HCT116 (cell line): Measurements from ENCODE around the gene RPL35.

Source experiments
- CEBPB ChIP-seq: IDR thresholded peaks from 2 replicates; pipeline ENCODE4 v1.6.1; 2012; ENCODE audit warnings: low read depth
- POLR2A ChIP-seq: IDR thresholded peaks from 2 replicates; pipeline ENCODE4 v1.7.0; 2011; ENCODE audit warnings: borderline replicate concordance; ENCODE audit not compliant: insufficient read depth, insufficient read length; ENCODE audit errors: extremely low read depth
- POLR2AphosphoS5 ChIP-seq: IDR thresholded peaks from 2 replicates; pipeline ENCODE4 v1.6.1; 2011; ENCODE audit warnings: mild to moderate bottlenecking, low read depth, low read length, moderate library complexity
- RAD21 ChIP-seq: IDR thresholded peaks from 2 replicates; pipeline ENCODE4 v1.6.1; 2012; ENCODE audit warnings: low read depth, mild to moderate bottlenecking
- SIN3A ChIP-seq: IDR thresholded peaks from 2 replicates; pipeline ENCODE4 v1.6.1; 2012; ENCODE audit warnings: low read depth
- SP1 ChIP-seq: IDR thresholded peaks from 2 replicates; pipeline ENCODE4 v1.6.1; 2012; ENCODE audit warnings: low read depth
- ZNF274 ChIP-seq: fragments of 200-500 bp; sonication (Bioruptor generic); IDR thresholded peaks from 2 replicates; pipeline ENCODE4 v1.6.1; 2014; ENCODE audit warnings: mild to moderate bottlenecking, low read depth, low read length, inconsistent platforms
- TF ChIP-seq, protein P1 (sequence below), 3 experiments: fragments of 200-600 bp in 1 of 3; sonication (generic) in 1 of 3; IDR thresholded peaks in 2 of 3; conservative IDR thresholded peaks in 1 of 3; 2 replicates each; pipeline ENCODE4 v1.5.1; 2012 to 2017; ENCODE audit warnings: low read depth in 2 of 3, low read length in 2 of 3, antibody characterized with exemption in 1 of 3, borderline replicate concordance in 1 of 3, control low read depth in 1 of 3, mild to moderate bottlenecking in 1 of 3, mixed read lengths in 1 of 3, mixed run types in 1 of 3, moderate library complexity in 1 of 3; ENCODE audit not compliant: insufficient read depth in 1 of 3

DNA sequence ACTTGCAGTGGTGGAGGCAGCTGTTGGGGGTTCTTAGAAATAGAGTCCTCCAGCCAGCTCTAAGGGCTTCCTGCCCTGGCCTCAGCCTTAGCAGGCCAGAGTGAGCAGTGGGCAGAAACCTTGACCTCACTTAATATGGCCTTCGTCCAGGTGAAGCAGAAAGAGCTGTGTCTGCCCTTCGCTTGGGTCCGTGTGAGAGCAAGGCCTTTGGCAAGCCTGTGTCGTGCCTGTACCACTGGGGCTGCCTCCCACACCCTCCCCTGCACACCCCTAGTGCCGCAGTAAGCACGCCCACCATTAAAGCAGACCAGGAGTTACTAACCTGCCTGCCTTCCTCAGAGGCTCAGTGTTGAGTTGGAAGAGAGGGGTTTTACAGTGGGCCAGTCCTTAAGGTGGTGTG is 13.7 kb upstream of the RPL35 start:
- TF ChIP-seq SIN3A (no peak), POLR2AphosphoS5 (no peak), RAD21 (no peak), CEBPB (no peak), SP1 (no peak), POLR2A (no peak), ZNF274 (no peak)
- TF ChIP-seq, protein P1, sequence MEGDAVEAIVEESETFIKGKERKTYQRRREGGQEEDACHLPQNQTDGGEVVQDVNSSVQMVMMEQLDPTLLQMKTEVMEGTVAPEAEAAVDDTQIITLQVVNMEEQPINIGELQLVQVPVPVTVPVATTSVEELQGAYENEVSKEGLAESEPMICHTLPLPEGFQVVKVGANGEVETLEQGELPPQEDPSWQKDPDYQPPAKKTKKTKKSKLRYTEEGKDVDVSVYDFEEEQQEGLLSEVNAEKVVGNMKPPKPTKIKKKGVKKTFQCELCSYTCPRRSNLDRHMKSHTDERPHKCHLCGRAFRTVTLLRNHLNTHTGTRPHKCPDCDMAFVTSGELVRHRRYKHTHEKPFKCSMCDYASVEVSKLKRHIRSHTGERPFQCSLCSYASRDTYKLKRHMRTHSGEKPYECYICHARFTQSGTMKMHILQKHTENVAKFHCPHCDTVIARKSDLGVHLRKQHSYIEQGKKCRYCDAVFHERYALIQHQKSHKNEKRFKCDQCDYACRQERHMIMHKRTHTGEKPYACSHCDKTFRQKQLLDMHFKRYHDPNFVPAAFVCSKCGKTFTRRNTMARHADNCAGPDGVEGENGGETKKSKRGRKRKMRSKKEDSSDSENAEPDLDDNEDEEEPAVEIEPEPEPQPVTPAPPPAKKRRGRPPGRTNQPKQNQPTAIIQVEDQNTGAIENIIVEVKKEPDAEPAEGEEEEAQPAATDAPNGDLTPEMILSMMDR (IDR thresholded peaks at IDR 0.05 in 2 of 3, conservative IDR thresholded peaks at IDR 0.05 in 1 of 3; ENCODE audit: borderline replicate concordance in 1 of 3, insufficient read depth in 1 of 3, low read depth in 2 of 3, low read length in 2 of 3): no peak
